ENCODE measurements around the gene DMBT1. TPM values are rescaled to one million over a fixed set of nuclear protein-coding genes. Genes with fewer than 3 reads are reported as not detected.

DMBT1 gene
- total and polyA plus RNA-seq, 10 of the 15 experiments (the other 5 are each of a cell fraction or from before 2014, with no cell fraction given) = under 0.01 to 0.13 (median 0.03) TPM; not detected in 5

- TF ChIP-seq ATF2 (IDR thresholded peaks at IDR 0.05; ENCODE audit: low read length) (no peak), SMC3 (IDR thresholded peaks at IDR 0.05; ENCODE audit: borderline replicate concordance, low read length) (no peak), NFYA (IDR thresholded peaks at IDR 0.05; ENCODE audit: borderline replicate concordance, low read depth, low read length) (no peak), CBX5 (IDR thresholded peaks at IDR 0.05; ENCODE audit: low read depth) (no peak), SKIL (IDR thresholded peaks at IDR 0.05; ENCODE audit: low read depth, poor library complexity, severe bottlenecking) (no peak), IRF5 (IDR thresholded peaks at IDR 0.05; ENCODE audit: borderline replicate concordance) (no peak), NR2C2 (IDR thresholded peaks at IDR 0.05; ENCODE audit: borderline replicate concordance, control insufficient read depth, insufficient read length, low read depth) (no peak), FOXK2 (IDR thresholded peaks at IDR 0.05) (no peak), EGR1 (IDR thresholded peaks at IDR 0.05; ENCODE audit: borderline replicate concordance in 1 of 2, low read depth in 2 of 2, low read length in 2 of 2) (no peak), NRF1 (conservative IDR thresholded peaks at IDR 0.05; ENCODE audit: low read depth, low read length) (no peak)
- Histone ChIP-seq H2AFZ (ENCODE audit: control insufficient read depth, low read depth, low read length) (no peak overlapping the region), H3K9ac (ENCODE audit: control insufficient read depth, insufficient read depth, low read length) (no peak overlapping the region), H3K4me3 (no peak overlapping the region), H3K79me2 (ENCODE audit: control insufficient read depth, insufficient read depth, low read length) (no peaks in the 10 kb centered on the region), H3K9me3 (replicated peaks; ENCODE audit: control insufficient read depth, insufficient read depth, low read length) (no peaks in the 10 kb centered on the region), H3K27ac (ENCODE audit: control insufficient read depth, insufficient read depth) (no peak overlapping the region), H3K36me3 (ENCODE audit: control insufficient read depth in 2 of 2, insufficient read depth in 2 of 2, low read length in 1 of 2) (no peaks in the 10 kb centered on the region), H3K4me2 (ENCODE audit: control insufficient read depth, insufficient read depth) (no peak overlapping the region), H4K20me1 (ENCODE audit: control insufficient read depth, insufficient read depth) (no peaks in the 10 kb centered on the region), H3K27me3 (replicated peaks in 1 of 2; ENCODE audit: control insufficient read depth in 2 of 2, insufficient read depth in 2 of 2, low read length in 1 of 2) (no peaks in the 10 kb centered on the region), H3K4me1 (ENCODE audit: control insufficient read depth, insufficient read depth, low read length) (no peaks in the 10 kb centered on the region)
- intact Hi-C loops (cut with micrococcal nuclease; ENCODE audit: unreplicated experiment) (no loop called here), in situ Hi-C loops (cut with MboI) (no loop called here)
- POLR2A ChIA-PET = no interaction called here
- RAD21 ChIA-PET (ENCODE audit: unreplicated experiment) = no interaction called here
- FAIRE-seq = no peak
- DNase-seq (ENCODE audit: low read depth, low spot score) = no peak
- WGBS (ENCODE audit: insufficient coverage, insufficient replicate concordance, low lambda C conversion rate, missing lambda C conversion rate) = 23% methylated on average over 6 of the region's 6 CpGs
- SMC1A ChIA-PET (ENCODE audit: uncharacterized antibody, unreplicated experiment) = no interaction called here
- no TSS peak for BruUV-seq (replicated peaks)
- no peak for ATAC-seq
- CTCF ChIA-PET = no interaction called here
Measured at GRCh38 chr10:122576291-122576690, 15.7 kb downstream of the DMBT1 start.

Measured in GM12878 (cell line).